Lower leg skin (tissue), 3 donors: ENCODE data around the gene GRK1.

ENCODE experiments used
- POLR2A ChIP-seq, 2 donors: fragments of 450-650 bp; IDR thresholded peaks; one replicate each; pipeline ENCODE4 v1.6.1; 2016 to 2017; ENCODE audit warnings: antibody characterized with exemption in 2 of 2, mild to moderate bottlenecking in 1 of 2, moderate library complexity in 1 of 2
- TF ChIP-seq, protein P1 (sequence below), 3 donors: fragments of 450-650 bp; IDR thresholded peaks; one replicate each; pipeline ENCODE4 v1.5.1; 2016; ENCODE audit warnings: antibody characterized with exemption in 3 of 3, mild to moderate bottlenecking in 3 of 3, moderate library complexity in 2 of 3

DNA sequence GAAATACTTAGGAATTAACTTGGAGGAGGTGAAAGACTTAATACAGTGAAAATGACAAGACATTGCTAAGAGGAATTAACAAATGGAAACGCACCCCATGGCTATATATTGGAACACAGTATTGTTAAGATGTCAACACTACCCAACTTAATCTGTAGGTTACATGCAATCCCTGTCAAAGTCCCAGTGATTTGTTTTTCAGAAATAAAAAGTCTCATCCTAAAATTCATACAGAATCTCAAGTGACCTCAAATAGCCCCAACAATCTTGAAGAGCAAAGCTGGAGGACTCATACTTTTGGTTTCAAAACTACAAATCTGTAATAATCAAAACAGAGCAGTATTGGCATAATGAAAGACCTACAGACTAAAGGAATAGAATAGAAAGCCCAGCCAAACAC is 22.2 kb upstream of the GRK1 start:
- TF ChIP-seq, protein P1, sequence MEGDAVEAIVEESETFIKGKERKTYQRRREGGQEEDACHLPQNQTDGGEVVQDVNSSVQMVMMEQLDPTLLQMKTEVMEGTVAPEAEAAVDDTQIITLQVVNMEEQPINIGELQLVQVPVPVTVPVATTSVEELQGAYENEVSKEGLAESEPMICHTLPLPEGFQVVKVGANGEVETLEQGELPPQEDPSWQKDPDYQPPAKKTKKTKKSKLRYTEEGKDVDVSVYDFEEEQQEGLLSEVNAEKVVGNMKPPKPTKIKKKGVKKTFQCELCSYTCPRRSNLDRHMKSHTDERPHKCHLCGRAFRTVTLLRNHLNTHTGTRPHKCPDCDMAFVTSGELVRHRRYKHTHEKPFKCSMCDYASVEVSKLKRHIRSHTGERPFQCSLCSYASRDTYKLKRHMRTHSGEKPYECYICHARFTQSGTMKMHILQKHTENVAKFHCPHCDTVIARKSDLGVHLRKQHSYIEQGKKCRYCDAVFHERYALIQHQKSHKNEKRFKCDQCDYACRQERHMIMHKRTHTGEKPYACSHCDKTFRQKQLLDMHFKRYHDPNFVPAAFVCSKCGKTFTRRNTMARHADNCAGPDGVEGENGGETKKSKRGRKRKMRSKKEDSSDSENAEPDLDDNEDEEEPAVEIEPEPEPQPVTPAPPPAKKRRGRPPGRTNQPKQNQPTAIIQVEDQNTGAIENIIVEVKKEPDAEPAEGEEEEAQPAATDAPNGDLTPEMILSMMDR (IDR thresholded peaks at IDR 0.05), result no peak
- no peak for TF ChIP-seq POLR2A (IDR thresholded peaks at IDR 0.05)
